ENCODE data around the gene ZSCAN12.

DNA sequence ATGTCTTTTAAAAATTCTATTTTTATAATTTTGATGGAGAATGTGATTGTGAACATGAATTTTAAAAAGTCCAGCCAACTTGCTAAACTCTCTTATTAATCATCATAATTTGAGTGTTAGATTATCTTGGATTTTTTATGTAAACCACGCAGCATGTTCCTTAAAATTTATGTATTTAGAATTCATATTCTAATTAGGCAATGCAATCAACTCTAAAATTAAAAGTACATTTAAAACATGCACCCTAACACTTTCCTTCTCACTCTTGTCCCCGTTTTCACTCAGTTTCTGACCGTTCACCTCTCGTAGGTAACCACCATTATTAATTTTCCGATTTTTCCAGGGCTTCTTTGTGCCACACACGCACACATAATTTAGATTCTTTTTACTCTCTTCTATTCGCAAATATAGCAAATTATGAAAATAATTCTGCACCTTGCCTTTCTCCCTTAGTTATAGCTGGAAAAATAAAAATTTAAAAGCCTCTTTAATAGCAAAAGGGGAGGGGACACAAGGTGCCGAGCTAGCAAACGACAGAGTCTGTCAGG, 50.1 kb downstream of the ZSCAN12 start:
- TF ChIP-seq, protein P1, sequence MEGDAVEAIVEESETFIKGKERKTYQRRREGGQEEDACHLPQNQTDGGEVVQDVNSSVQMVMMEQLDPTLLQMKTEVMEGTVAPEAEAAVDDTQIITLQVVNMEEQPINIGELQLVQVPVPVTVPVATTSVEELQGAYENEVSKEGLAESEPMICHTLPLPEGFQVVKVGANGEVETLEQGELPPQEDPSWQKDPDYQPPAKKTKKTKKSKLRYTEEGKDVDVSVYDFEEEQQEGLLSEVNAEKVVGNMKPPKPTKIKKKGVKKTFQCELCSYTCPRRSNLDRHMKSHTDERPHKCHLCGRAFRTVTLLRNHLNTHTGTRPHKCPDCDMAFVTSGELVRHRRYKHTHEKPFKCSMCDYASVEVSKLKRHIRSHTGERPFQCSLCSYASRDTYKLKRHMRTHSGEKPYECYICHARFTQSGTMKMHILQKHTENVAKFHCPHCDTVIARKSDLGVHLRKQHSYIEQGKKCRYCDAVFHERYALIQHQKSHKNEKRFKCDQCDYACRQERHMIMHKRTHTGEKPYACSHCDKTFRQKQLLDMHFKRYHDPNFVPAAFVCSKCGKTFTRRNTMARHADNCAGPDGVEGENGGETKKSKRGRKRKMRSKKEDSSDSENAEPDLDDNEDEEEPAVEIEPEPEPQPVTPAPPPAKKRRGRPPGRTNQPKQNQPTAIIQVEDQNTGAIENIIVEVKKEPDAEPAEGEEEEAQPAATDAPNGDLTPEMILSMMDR (IDR thresholded peaks at IDR 0.05) = no peak
- no peak for TF ChIP-seq POLR2A (IDR thresholded peaks at IDR 0.05)
